A549 treated with Mapracorat at 1 μM for 4 hours (cell line): Measurements from ENCODE around the gene GNG14. TPM values are rescaled to one million over a fixed set of nuclear protein-coding genes. Genes with fewer than 3 reads are reported as not detected.

Experiments used
- total RNA-seq: library from RNA; stranded (reverse); fragments of 200-300 nt; extraction: Qiagen RNA extraction; gene quantifications from 5 replicates; pipeline ENCODE4 v1.2.3, GENCODE V29; 2022

Gene GNG14
- not detected in 5 replicates for total RNA-seq

DNA sequence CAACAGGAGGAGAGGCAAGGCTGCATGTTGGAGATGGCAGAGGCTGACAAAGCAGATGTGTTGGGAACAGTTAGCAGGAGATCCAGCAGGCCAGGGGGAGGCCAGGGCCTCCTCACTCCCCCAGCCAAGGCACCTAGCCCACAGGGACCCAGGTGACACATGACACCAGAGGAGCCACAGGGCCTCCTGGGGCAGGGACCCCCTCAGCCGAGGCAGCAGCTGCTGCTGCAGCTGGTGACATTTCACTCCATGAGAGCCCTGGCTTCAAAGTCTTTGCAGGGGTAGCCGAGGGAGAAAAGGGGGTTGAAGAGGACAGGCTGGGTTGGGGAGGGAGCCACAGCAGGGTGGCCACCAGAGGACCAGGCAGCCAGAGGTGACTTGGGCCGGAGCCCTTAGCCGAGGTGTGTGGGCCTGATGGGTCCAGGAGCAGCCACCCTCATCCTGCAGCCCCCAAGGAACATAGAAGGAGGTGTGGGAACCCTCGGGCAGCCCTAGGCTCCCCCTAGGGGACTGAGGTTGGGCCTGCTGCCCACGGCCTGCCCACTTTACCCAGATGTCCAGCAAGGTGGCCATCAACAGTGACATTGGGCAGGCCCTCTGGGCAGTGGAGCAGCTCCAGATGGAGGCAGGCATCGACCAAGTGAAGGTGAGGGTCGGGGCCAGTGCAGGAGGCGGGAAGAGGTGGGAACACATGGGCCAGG is at the start of gene GNG14:
TSS of gene GNG14 (plus strand) at position 503 of the 701 bp plus-strand sequence. CDS start at position 554, 51 bp downstream.

DNA sequence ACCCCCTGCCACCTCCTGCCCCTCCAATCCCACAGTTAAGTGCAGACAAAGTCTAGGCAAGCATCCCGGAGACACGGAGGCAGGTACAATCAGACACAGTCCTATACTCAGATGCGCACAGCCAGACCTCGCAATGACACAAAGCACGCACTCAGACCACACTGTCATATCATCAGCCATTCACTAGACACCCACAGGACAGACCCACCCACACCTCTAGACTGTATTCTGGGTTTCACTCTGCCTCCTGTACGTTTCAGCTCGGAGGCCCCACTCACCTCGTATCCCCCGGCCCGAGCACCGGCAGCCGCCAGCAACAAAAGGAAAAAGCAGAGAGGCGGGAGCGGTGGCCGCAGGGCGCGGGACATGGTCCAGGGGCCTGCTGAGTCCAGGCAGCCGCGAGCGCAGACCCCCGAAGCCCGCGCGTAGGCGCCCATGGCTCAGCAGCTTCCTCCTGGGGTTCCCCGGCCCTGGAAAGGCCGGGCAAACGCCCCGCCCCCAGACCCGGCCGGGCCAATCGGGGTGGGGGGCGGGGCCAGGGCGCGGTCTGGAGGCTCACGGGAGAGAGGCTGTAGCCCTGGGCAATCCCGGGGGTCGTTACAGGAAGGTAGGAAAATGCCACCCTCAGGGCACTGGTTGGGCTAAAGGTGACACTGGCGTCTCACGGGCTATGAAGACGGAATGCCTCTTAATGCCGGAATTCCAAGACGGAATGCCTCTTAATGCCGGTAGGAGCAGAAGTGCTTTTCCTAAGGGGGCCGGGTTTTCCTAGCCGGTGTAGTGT is 21.3 kb upstream of the GNG14 start, which contains the start of the genes MAN2B1 and WDR83:
TSS of gene MAN2B1 (minus strand) at position 478 of the 784 bp plus-strand sequence. CDS start at position 437, 41 bp downstream.
TSS of gene WDR83 (plus strand) at position 543 of the 784 bp plus-strand sequence. CDS start 2,984 bp downstream, outside the sequence.

DNA sequence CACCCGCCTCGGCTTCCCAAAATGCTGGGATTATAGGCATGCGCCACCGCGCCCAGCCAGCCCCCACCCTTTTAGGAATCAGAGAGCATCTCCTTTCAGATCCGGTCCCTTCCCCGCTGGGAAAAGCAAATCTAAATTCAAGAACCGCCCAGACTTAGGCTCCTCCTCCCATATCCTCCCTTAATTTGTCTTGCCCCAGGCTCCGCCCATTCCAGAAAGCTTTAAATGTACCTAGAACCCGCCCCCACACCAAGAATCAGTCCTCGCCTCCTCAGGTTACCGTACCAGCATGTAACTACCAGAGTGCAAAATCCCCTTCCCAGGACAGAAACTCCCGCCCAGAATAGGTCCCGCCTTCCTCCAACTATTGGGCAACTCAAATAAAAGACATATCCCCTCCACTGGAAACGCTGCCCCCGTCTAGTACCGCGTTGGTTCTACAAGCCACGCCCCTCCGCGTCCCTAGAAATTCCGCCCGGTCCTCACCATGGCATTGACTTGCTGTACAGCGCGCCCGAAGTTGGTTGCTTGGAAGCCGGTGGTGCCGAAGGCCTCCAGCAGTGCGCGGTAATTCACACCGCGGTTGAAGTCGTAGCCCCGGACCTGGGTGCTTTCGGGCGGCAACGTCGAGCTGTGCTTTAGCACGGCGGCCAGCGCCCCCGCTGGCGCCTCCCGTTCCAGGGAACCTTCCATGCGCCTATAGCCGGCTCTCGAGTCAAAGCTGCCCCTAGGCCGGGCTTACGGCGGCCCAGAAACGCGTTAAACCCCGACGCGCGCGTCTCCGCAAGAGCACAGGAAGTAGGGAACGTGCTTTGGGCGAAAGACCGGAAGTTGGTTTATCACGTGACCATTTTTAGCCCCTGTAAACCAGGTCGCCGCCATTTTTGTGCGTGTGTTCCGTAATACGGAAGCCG is 6.5 kb upstream of the GNG14 start, which contains the start of gene DHPS:
TSS of gene DHPS (minus strand) at position 807 of the 914 bp plus-strand sequence. CDS start at position 693, 114 bp downstream.

DNA sequence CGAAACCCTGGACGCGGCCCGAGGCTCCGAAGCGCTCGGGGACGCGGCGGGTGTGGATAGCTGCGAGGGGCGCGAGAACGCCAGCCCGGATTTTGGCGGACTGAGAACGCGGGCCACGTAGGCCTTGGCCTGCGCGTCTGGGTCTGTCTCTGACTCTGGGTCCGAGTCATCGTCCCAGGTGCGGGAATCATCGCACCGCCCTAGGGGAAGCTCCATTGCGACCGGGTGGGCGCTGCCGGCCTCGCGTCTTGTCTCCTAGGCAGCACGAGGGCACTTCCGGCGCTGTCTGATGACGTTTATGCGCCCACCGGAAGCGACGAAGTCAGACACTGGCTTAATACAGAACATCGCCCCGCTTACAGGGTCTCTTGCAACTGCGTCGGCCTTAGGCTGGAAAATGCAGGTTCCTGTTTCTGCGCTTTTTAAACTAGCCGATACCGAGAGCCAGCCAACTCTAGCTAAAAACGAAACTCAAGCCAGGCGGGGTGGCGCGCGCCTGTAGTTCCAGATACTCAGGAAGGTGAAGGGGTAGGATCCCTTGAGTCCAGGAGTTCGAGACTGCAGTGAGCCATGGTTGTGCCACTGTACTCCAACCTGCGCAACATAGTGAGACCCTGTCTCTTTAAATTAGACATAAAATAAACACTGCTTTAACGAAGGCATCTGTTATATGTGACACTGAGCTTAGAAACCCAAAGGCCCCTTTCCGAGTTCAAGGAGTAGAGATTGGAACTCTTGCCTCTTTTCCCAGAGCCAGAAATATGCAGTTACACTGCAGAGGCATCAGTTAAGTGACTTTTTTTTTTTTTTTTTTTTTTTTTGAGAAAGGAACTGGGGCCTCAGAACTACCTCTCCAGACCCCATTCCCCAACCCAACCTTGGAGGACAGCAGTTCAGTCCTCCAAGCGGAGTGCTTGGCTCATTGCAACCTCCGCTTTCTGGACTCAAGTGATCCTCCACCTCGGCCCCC is 8.9 kb downstream of the GNG14 start, which contains the start of gene FBXW9:
TSS of gene FBXW9 (minus strand) at position 266 of the 970 bp plus-strand sequence. CDS start at position 216, 50 bp downstream.

DNA sequence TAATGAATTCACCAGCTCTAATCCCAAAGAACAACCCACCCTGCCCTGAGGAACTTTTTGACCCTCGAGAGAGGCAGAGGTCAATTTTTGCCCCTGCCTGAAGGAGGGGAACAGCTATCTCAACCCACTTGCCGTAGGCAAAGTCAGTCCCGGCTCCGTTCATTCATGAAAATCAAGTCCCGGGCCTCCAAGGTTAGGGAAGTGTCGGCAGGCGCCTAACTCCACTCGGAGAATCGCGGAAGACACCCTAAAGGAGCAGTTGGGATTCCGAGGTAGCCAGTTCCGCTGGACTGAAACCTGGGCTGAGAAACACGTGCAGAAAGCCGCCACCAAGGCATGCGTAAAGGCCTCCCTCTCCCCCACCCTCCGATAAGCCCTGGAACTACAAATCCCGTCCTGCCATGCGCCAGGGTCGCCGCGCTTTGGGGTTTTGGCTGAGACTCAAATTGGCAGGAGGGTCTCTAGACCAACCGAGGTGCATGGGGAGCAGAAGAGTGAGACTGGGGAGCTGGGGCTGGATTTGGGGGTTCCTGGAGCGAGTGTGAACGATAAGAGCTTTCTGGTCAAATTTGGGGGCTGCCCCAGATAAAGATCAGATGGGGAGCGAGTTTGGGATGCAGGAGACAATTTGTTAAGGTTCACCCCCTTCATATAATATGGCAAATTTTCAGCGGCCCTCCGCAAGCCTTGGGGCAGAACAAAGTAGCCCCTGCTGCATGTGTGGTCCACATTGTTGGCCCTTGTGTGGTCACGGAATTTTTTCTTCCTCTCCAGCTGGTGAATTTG is 36.0 kb downstream of the GNG14 start, which contains the start of gene TNPO2:
TSS of gene TNPO2 (minus strand) at position 292 of the 786 bp plus-strand sequence. CDS start 2,955 bp downstream, outside the sequence.

DNA sequence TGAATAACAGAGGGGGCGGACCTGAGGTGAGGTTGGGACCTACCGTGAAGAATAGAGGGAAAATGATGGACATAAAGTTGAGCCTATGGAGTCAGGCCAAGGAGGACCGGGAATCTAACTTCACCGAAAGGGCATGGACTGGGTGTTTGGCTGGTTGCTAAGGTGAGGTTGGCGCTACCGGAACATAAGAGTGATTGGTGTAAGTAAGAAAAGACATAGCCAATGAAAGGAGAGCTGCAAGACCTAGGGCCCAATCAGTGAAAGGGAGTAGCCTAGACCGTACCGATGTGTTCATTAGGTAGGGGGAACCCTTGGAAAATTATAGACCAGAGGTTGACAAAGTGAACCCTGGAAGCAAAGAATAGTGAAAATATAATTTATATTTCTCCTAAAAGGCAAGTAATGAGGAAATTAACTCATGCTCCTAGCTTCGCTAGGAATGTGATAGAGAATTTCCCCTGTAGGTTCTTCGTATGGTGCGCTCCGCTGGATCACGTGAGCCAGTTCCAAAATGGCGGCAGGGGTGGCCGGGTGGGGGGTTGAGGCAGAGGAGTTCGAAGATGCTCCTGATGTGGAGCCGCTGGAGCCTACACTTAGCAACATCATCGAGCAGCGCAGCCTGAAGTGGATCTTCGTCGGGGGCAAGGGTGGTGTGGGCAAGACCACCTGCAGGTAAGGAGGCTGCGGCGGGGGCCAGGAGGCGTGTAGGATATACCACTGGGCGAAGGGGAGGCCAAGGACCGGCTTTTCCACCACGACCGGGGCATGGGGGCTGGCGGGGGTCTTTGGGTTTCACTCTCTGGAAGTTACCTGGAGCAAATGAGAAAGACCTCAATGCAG is 49.4 kb downstream of the GNG14 start, which contains the start of gene GET3:
TSS of gene GET3 (plus strand) at position 503 of the 840 bp plus-strand sequence. CDS start at position 512, 9 bp downstream.

Other genes with a start within 250 kb of the GNG14 start
- 0.72 to 1.5 TPM (median 0.88 TPM) in 5 replicates for gene ZNF443, start 247.0 kb upstream of the GNG14 start, total RNA-seq
- gene ZNF709, start 203.2 kb upstream of the GNG14 start, total RNA-seq: not detected in 5 replicates
- 1.4 to 2.5 TPM (median 1.7 TPM) in 5 replicates for gene ZNF564, start 136.5 kb upstream of the GNG14 start, total RNA-seq
- gene ZNF490, start 77.2 kb upstream of the GNG14 start, total RNA-seq: 0.29 to 0.89 TPM (median 0.77 TPM) in 5 replicates
- gene ZNF791, start 77.1 kb upstream of the GNG14 start, total RNA-seq: 4.1 to 6.0 TPM (median 4.9 TPM) in 5 replicates
- 15.8 to 20.2 TPM (median 19.2 TPM) in 5 replicates for gene MAN2B1, start 21.3 kb upstream of the GNG14 start, total RNA-seq
- 8.6 to 11.4 TPM (median 9.1 TPM) in 5 replicates for gene WDR83, start 21.2 kb upstream of the GNG14 start, total RNA-seq
- 34.7 to 50.4 TPM (median 49.3 TPM) in 5 replicates for gene DHPS, start 6.1 kb upstream of the GNG14 start, total RNA-seq
- 9.1 to 14.4 TPM (median 12.9 TPM) in 5 replicates for gene FBXW9, start 8.6 kb downstream of the GNG14 start, total RNA-seq
- gene TNPO2, start 35.9 kb downstream of the GNG14 start, total RNA-seq: 24.4 to 36.5 TPM (median 34.0 TPM) in 5 replicates
- gene TRIR, start 46.7 kb downstream of the GNG14 start, total RNA-seq: 151 to 217 TPM (median 202 TPM) in 5 replicates
- gene GET3, start 49.5 kb downstream of the GNG14 start, total RNA-seq: 78.1 to 102 TPM (median 96.8 TPM) in 5 replicates
- 1.5 to 2.3 TPM (median 1.8 TPM) in 5 replicates for gene BEST2, start 63.8 kb downstream of the GNG14 start, total RNA-seq
- gene HOOK2, start 87.6 kb downstream of the GNG14 start, total RNA-seq: 9.6 to 11.8 TPM (median 10.1 TPM) in 5 replicates
- 115 to 209 TPM (median 173 TPM) in 5 replicates for gene JUNB, start 103.5 kb downstream of the GNG14 start, total RNA-seq
- gene PRDX2, start 113.8 kb downstream of the GNG14 start, total RNA-seq: 0.33 to 0.87 TPM (median 0.68 TPM) in 4 of 5 replicates, not detected in the other
- gene THSD8, start 114.1 kb downstream of the GNG14 start, total RNA-seq: 7.7 to 15.0 TPM (median 11.7 TPM) in 4 of 5 replicates, not detected in the other
- 39.1 to 48.3 TPM (median 46.8 TPM) in 5 replicates for gene RNASEH2A, start 118.6 kb downstream of the GNG14 start, total RNA-seq
- 0.22 to 0.48 TPM (median 0.33 TPM) in 3 of 5 replicates, not detected in the others for gene RTBDN, start 146.6 kb downstream of the GNG14 start, total RNA-seq
- 1.4 to 2.6 TPM (median 1.9 TPM) in 5 replicates for gene MAST1, start 150.5 kb downstream of the GNG14 start, total RNA-seq
- gene DNASE2, start 193.5 kb downstream of the GNG14 start, total RNA-seq: 26.6 to 32.2 TPM (median 29.9 TPM) in 5 replicates
- 0.10 TPM in 1 of 5 replicates, not detected in the others for gene KLF1, start 199.2 kb downstream of the GNG14 start, total RNA-seq
- 8.7 to 10.3 TPM (median 9.7 TPM) in 5 replicates for gene GCDH, start 203.2 kb downstream of the GNG14 start, total RNA-seq
- gene SYCE2, start 231.3 kb downstream of the GNG14 start, total RNA-seq: 0.42 to 0.75 TPM (median 0.58 TPM) in 5 replicates
- gene FARSA, start 245.7 kb downstream of the GNG14 start, total RNA-seq: 59.9 to 78.1 TPM (median 68.9 TPM) in 5 replicates